H9 (cell line): ENCODE data around the gene USP13. TPM values are rescaled to one million over a fixed set of nuclear protein-coding genes. Genes with fewer than 3 reads are reported as not detected.
A peak's percentile ranks its signal among the peaks of the same experiment; 100 is the strongest.

Source experiments
- DNase-seq: peaks from one replicate; pipeline ENCODE4 v3.0.0-alpha.2; 2017
- H2AFZ ChIP-seq: one replicate; pipeline ENCODE4 v1.6.1; 2013; ENCODE audit warnings: mild to moderate bottlenecking, low read length, control low read depth, moderate library complexity
- H2AK5ac ChIP-seq: 2 replicates; pipeline ENCODE4 v1.6.1; 2013; ENCODE audit warnings: low read length, control low read depth, mixed read lengths; ENCODE audit not compliant: insufficient read length
- H2BK120ac ChIP-seq: one replicate; pipeline ENCODE4 v1.6.1; 2013; ENCODE audit warnings: low read depth, mild to moderate bottlenecking, low read length, control low read depth, inconsistent platforms; ENCODE audit not compliant: poor library complexity, severe bottlenecking
- H2BK12ac ChIP-seq: 2 replicates; pipeline ENCODE4 v1.6.1; 2013; ENCODE audit warnings: low read length, control low read depth, mixed read lengths, low read depth; ENCODE audit not compliant: insufficient read length
- H2BK15ac ChIP-seq: 2 replicates; pipeline ENCODE4 v1.6.1; 2013; ENCODE audit warnings: low read depth, low read length, control low read depth
- H2BK20ac ChIP-seq: one replicate; pipeline ENCODE4 v1.6.1; 2013; ENCODE audit warnings: low read depth, mild to moderate bottlenecking, low read length, control low read depth, inconsistent platforms; ENCODE audit not compliant: poor library complexity, severe bottlenecking
- H2BK5ac ChIP-seq: 2 replicates; pipeline ENCODE4 v1.6.1; 2013; ENCODE audit warnings: low read length, control low read depth, mixed read lengths; ENCODE audit not compliant: insufficient read length
- H3K14ac ChIP-seq: 2 replicates; pipeline ENCODE4 v1.6.1; 2013; ENCODE audit warnings: low read length, control low read depth; ENCODE audit not compliant: insufficient read depth
- H3K18ac ChIP-seq: 2 replicates; pipeline ENCODE4 v1.6.1; 2013; ENCODE audit warnings: low read depth, mild to moderate bottlenecking, mixed read lengths, low read length, control low read depth; ENCODE audit not compliant: insufficient read length
- H3K23ac ChIP-seq: 2 replicates; pipeline ENCODE4 v1.6.1; 2013; ENCODE audit warnings: low read length, control low read depth, mixed read lengths, low read depth; ENCODE audit not compliant: insufficient read length
- H3K23me2 ChIP-seq: 2 replicates; pipeline ENCODE4 v1.6.1; 2013; ENCODE audit warnings: low read depth, mild to moderate bottlenecking, mixed read lengths, low read length, control low read depth; ENCODE audit not compliant: insufficient read length, poor library complexity, severe bottlenecking
- H3K27ac ChIP-seq: 2 replicates; pipeline ENCODE4 v1.5.1; 2013; ENCODE audit warnings: low read length, control low read depth, mixed read lengths, low read depth; ENCODE audit not compliant: insufficient read length
- H3K27me3 ChIP-seq: 2 replicates; pipeline ENCODE4 v1.6.1; 2013; ENCODE audit warnings: low read length, control low read depth, inconsistent platforms; ENCODE audit not compliant: insufficient read depth
- H3K4ac ChIP-seq: 2 replicates; pipeline ENCODE4 v1.6.1; 2013; ENCODE audit warnings: low read depth, mild to moderate bottlenecking, control low read depth, inconsistent platforms, low read length, moderate library complexity
- H3K4me1 ChIP-seq: 2 replicates; pipeline ENCODE4 v1.6.1; 2013; ENCODE audit warnings: low read length, control low read depth, inconsistent platforms; ENCODE audit not compliant: insufficient read depth
- H3K4me2 ChIP-seq: 2 replicates; pipeline ENCODE4 v1.6.1; 2013; ENCODE audit warnings: low read length, control low read depth, mixed read lengths; ENCODE audit not compliant: insufficient read length, insufficient read depth
- H3K56ac ChIP-seq: 2 replicates; pipeline ENCODE4 v1.6.1; 2013; ENCODE audit warnings: low read depth, mild to moderate bottlenecking, mixed read lengths, low read length, control low read depth; ENCODE audit not compliant: insufficient read length
- H3K79me1 ChIP-seq: 2 replicates; pipeline ENCODE4 v1.6.1; 2013; ENCODE audit warnings: low read depth, mild to moderate bottlenecking, moderate library complexity, low read length, control low read depth, inconsistent platforms; ENCODE audit not compliant: insufficient read depth, poor library complexity, severe bottlenecking
- H3K79me2 ChIP-seq: 2 replicates; pipeline ENCODE4 v1.6.1; 2013; ENCODE audit warnings: low read length, control low read depth, inconsistent platforms; ENCODE audit not compliant: insufficient read depth
- H3K9ac ChIP-seq: 2 replicates; pipeline ENCODE4 v1.6.1; 2013; ENCODE audit warnings: low read length, control low read depth, mixed read lengths; ENCODE audit not compliant: insufficient read length; ENCODE audit errors: extremely low read depth
- H3K9me3 ChIP-seq: one replicate; pipeline ENCODE4 v1.6.1; 2013; ENCODE audit warnings: low read depth, low read length, inconsistent platforms; ENCODE audit not compliant: control insufficient read depth
- H3T11ph ChIP-seq: one replicate; pipeline ENCODE4 v1.6.1; 2013; ENCODE audit warnings: mild to moderate bottlenecking, low read length, control low read depth, inconsistent platforms
- H4K20me1 ChIP-seq: one replicate; pipeline ENCODE4 v1.6.1; 2013; ENCODE audit not compliant: control insufficient read depth, insufficient read length, insufficient read depth
- H4K5ac ChIP-seq: 2 replicates; pipeline ENCODE4 v1.6.1; 2013; ENCODE audit warnings: low read depth, mild to moderate bottlenecking, mixed read lengths, low read length, control low read depth; ENCODE audit not compliant: insufficient read length
- H4K8ac ChIP-seq: replicated peaks from 2 replicates; pipeline ENCODE4 v1.6.1; 2013; ENCODE audit warnings: low read length, control low read depth, mixed read lengths, low read depth; ENCODE audit not compliant: insufficient read length
- H4K91ac ChIP-seq: 2 replicates; pipeline ENCODE4 v1.6.1; 2013; ENCODE audit warnings: low read depth, mild to moderate bottlenecking, moderate library complexity, mixed read lengths, low read length, control low read depth; ENCODE audit not compliant: insufficient read length
- H3K27ac Mint-ChIP-seq, 3 experiments: 2 replicates in 2 of 3; 3 replicates in 1 of 3; pipeline ENCODE4 v1.8.0; 2020 to 2021; ENCODE audit warnings: mixed read lengths in 3 of 3, mild to moderate bottlenecking in 1 of 3, moderate library complexity in 1 of 3
- H3K27me3 Mint-ChIP-seq: 2 replicates; pipeline ENCODE4 v1.8.0; 2021; ENCODE audit warnings: low read depth, mild to moderate bottlenecking, moderate library complexity, mixed read lengths
- H3K36me3 Mint-ChIP-seq, 3 experiments: 2 replicates in 2 of 3; 3 replicates in 1 of 3; pipeline ENCODE4 v1.8.0; 2020 to 2021; ENCODE audit warnings: low read depth in 3 of 3, mixed read lengths in 3 of 3; ENCODE audit not compliant: insufficient read depth in 1 of 3
- H3K4me1 Mint-ChIP-seq, 2 experiments: 2 replicates each; pipeline ENCODE4 v1.8.0; 2020; ENCODE audit warnings: mixed read lengths in 2 of 2
- H3K4me3 Mint-ChIP-seq, 2 experiments: 2 replicates in 1 of 2; 3 replicates in 1 of 2; pipeline ENCODE4 v1.8.0; 2020 to 2021; ENCODE audit warnings: mild to moderate bottlenecking in 2 of 2, mixed read lengths in 2 of 2, moderate library complexity in 1 of 2
- H3K9me3 Mint-ChIP-seq, 2 experiments: 2 replicates in 1 of 2; 3 replicates in 1 of 2; pipeline ENCODE4 v1.8.0; 2020; ENCODE audit warnings: mild to moderate bottlenecking in 2 of 2, mixed read lengths in 2 of 2, moderate library complexity in 1 of 2
- CTCF ChIP-seq: fragments of 200-600 bp; sonication (generic); conservative IDR thresholded peaks from 3 replicates; pipeline ENCODE4 v1.8.0; 2021; ENCODE audit warnings: antibody characterized with exemption, mild to moderate bottlenecking
- WGBS: extraction: QIAGEN DNeasy Blood & Tissue Kit; methylation state at CpG from one replicate; pipeline ENCODE4 v1.1.7; 2013; ENCODE audit warnings: missing lambda C conversion rate, low lambda C conversion rate, mixed read lengths; ENCODE audit not compliant: insufficient read length; ENCODE audit errors: extremely low coverage; 5-methylcytosine and 5-hydroxymethylcytosine counted together
- total RNA-seq: library from RNA; stranded (reverse); gene quantifications from 2 replicates; pipeline ENCODE4 v1.2.1, GENCODE V29; 2021

USP13 gene
- total RNA-seq, 1 experiment from 2014 or later: 26.7 TPM

- Histone ChIP-seq H3K27me3 (no peaks in the 10 kb centered on the region), H3K79me1 (peaks cover 7% of the 10 kb centered on the region), H3K14ac (no peak overlapping the region), H4K91ac (no peak overlapping the region), H3K56ac (no peak overlapping the region), H3K23me2 (peaks cover 6% of the 10 kb centered on the region), H3K18ac (no peak overlapping the region), H4K5ac (no peak overlapping the region), H2AFZ (no peak overlapping the region), H2BK20ac (no peak overlapping the region), H3T11ph (no peak overlapping the region), H3K27ac (peak overlapping the region; percentile 66), H2BK5ac (no peak overlapping the region), H2BK120ac (no peak overlapping the region), H4K20me1 (no peaks in the 10 kb centered on the region), H3K4me1 (no peaks in the 10 kb centered on the region), H3K4ac (no peak overlapping the region), H4K8ac (no peak overlapping the region), H3K9me3 (no peaks in the 10 kb centered on the region), H3K23ac (no peak overlapping the region), H2AK5ac (no peak overlapping the region), H2BK12ac (no peak overlapping the region), H2BK15ac (no peak overlapping the region), H3K9ac (peak overlapping the region; percentile 93), H3K79me2 (peaks cover 6% of the 10 kb centered on the region; the same call in 1 of the 2 replicates), H3K4me2 (peak overlapping the region; percentile 54)
- peak overlapping the region; percentile 100 for H3K27ac Mint-ChIP-seq
- WGBS: no CpG with 5 or more reads among the region's 3 CpGs
- H3K4me3 Mint-ChIP-seq: peak overlapping the region; percentile 100
- H3K4me1 Mint-ChIP-seq: peaks cover 2 to 9% of the 10 kb centered on the region in 2 experiments; a peak in 3 of 4 replicates
- no peak for TF ChIP-seq CTCF
- H3K36me3 Mint-ChIP-seq: peaks cover 10 to 35% (median 35%) of the 10 kb centered on the region in 3 experiments; a peak in 6 of 7 replicates
- H3K9me3 Mint-ChIP-seq: no peaks in the 10 kb centered on the region
- no peaks in the 10 kb centered on the region for H3K27me3 Mint-ChIP-seq
- DNase-seq: no peak
Measured at GRCh38 chr3:179603831-179604230, 49.0 kb upstream of the USP13 start.
